Panc1 (cell line): ENCODE measurements around the gene MLH3. TPM values are rescaled to one million over a fixed set of nuclear protein-coding genes. Genes with fewer than 3 reads are reported as not detected.

Experiments used
- ATAC-seq: fragments of 200-7000 bp; cut with Tn5 transposase; 2 replicates; pipeline ENCODE4 v1.9.1; 2020; ENCODE audit warnings: mild to moderate bottlenecking, moderate library complexity
- BruUV-seq: library from RNA; stranded (reverse); fragments of 400-500 nt; replicated peaks from 2 replicates; lab custom pipeline; 2021; lab: Mats Ljungman, UMichigan
- CTCF ChIA-PET: fragments of 300-600 bp; sonication (Branson Sonifier 250); formaldehyde crosslinking; loops from one replicate; lab custom pipeline; 2022; ENCODE audit warnings: antibody characterized with exemption; lab: Charles Lee
- POLR2A ChIA-PET: fragments of 300-600 bp; sonication (Branson Sonifier 250); formaldehyde crosslinking; loops from one replicate; lab custom pipeline; 2022; ENCODE audit warnings: antibody characterized with exemption; lab: Charles Lee
- DNase-seq: peaks from one replicate; pipeline ENCODE4 v3.0.0-alpha.2; 2010; ENCODE audit warnings: low read depth, low spot score
- H3K27ac ChIP-seq: 2 replicates; pipeline ENCODE4 v1.5.1; 2011; ENCODE audit warnings: mild to moderate bottlenecking, low read length, inconsistent platforms
- H3K27me3 ChIP-seq: fragments of 200-500 bp; sonication (Bioruptor generic); 2 replicates; pipeline ENCODE4 v1.6.0; 2014; ENCODE audit warnings: low read length, inconsistent platforms; ENCODE audit not compliant: control insufficient read depth, insufficient read depth
- H3K36me3 ChIP-seq: fragments of 200-500 bp; sonication (Bioruptor generic); 2 replicates; pipeline ENCODE4 v1.5.1; 2014; ENCODE audit warnings: inconsistent platforms, mild to moderate bottlenecking, low read length, moderate library complexity; ENCODE audit not compliant: control insufficient read depth, insufficient read depth
- H3K4me1 ChIP-seq: 2 replicates; pipeline ENCODE4 v1.5.1; 2011; ENCODE audit warnings: inconsistent platforms, mild to moderate bottlenecking, low read length, moderate library complexity; ENCODE audit not compliant: control insufficient read depth, insufficient read depth
- H3K4me3 ChIP-seq, 2 experiments: 2 replicates each; pipeline ENCODE4 v1.5.1; 2011 to 2012; ENCODE audit warnings: low read depth in 2 of 2, low read length in 2 of 2, mild to moderate bottlenecking in 2 of 2, inconsistent platforms in 1 of 2, moderate library complexity in 1 of 2
- H3K9me3 ChIP-seq: fragments of 200-500 bp; sonication (Bioruptor generic); 2 replicates; pipeline ENCODE4 v1.5.1; 2014; ENCODE audit warnings: low read depth, mild to moderate bottlenecking, inconsistent platforms, low read length, moderate library complexity; ENCODE audit not compliant: control insufficient read depth, insufficient read depth
- CTCF ChIP-seq: fragments of 450-650 bp; IDR thresholded peaks from 2 replicates; pipeline ENCODE4 v1.5.1; 2017; ENCODE audit warnings: mild to moderate bottlenecking
- POLR2AphosphoS5 ChIP-seq: IDR thresholded peaks from 2 replicates; pipeline ENCODE4 v1.6.1; 2012; ENCODE audit warnings: mild to moderate bottlenecking, low read depth, low read length, moderate library complexity
- REST ChIP-seq, 2 experiments: IDR thresholded peaks; 2 replicates each; pipeline ENCODE4 v1.6.1; 2011 to 2012; ENCODE audit warnings: low read depth in 2 of 2, control low read depth in 1 of 2, low read length in 1 of 2, mild to moderate bottlenecking in 1 of 2, moderate library complexity in 1 of 2; ENCODE audit not compliant: insufficient read depth in 1 of 2
- SIN3A ChIP-seq: IDR thresholded peaks from 2 replicates; pipeline ENCODE4 v1.6.1; 2012; ENCODE audit warnings: low read depth, mild to moderate bottlenecking, low read length, moderate library complexity, borderline replicate concordance; ENCODE audit not compliant: insufficient read depth
- TCF7L2 ChIP-seq: IDR thresholded peaks from 2 replicates; pipeline ENCODE4 v1.6.1; 2011; ENCODE audit warnings: mild to moderate bottlenecking, low read depth, low read length, inconsistent platforms
- in situ Hi-C: cut with HindIII; loops from 2 replicates; pipeline ENCODE4 v1.10.0; 2016; ENCODE audit warnings: low sequenced_read_pairs, low pct_unique_long_range_greater_than_20kb
- intact Hi-C: fragments of 100-400 bp; cut with micrococcal nuclease; formaldehyde crosslinking; loops from one replicate; pipeline ENCODE4 v1.10.0; 2022; ENCODE audit not compliant: unreplicated experiment
- total RNA-seq: library from RNA; stranded (reverse); gene quantifications from one replicate; pipeline ENCODE4 v1.2.1, GENCODE V29; 2021; ENCODE audit not compliant: unreplicated experiment

The MLH3 gene
- total RNA-seq, 1 experiment from 2014 or later: 17.0 TPM

- CTCF ChIA-PET: no interaction called here
- Histone ChIP-seq H3K4me1 (peaks cover 10% of the 10 kb centered on the region), H3K27me3 (no peaks in the 10 kb centered on the region), H3K36me3 (no peaks in the 10 kb centered on the region), H3K4me3 (no peak overlapping the region), H3K27ac (no peak overlapping the region), H3K9me3 (no peaks in the 10 kb centered on the region)
- intact Hi-C loops: no loop called here
- POLR2A ChIA-PET: interaction anchor here (1.2 kb wide), 1 partner anchor 121 kb away, joined by 3 read pairs; no protein-coding TSS in a partner anchor
- no peak for DNase-seq
- TF ChIP-seq POLR2AphosphoS5 (no peak), CTCF (no peak), SIN3A (no peak), REST (IDR thresholded peaks at IDR 0.05; ENCODE audit: insufficient read depth in 1 of 2, low read depth in 2 of 2, low read length in 1 of 2) (no peak), TCF7L2 (no peak)
- no TSS peak for BruUV-seq
- peak; percentile 76 for ATAC-seq
- in situ Hi-C loops: no loop called here
These were observed 70.4 kb downstream of the MLH3 start for GRCh38 chr14:74980731-74981461.

- H3K9me3 ChIP-seq: no peaks in the 10 kb centered on the region
- H3K27ac ChIP-seq: no peak overlapping the region
- intact Hi-C loops (no loop called here), in situ Hi-C loops (no loop called here)
- CTCF ChIA-PET: no interaction called here
- BruUV-seq: no TSS peak
- ATAC-seq (no peak), DNase-seq (no peak)
- peaks cover 10% of the 10 kb centered on the region for H3K4me1 ChIP-seq
- POLR2A ChIA-PET: interaction anchor here (1.2 kb wide), 1 partner anchor 121 kb away, joined by 3 read pairs; no protein-coding TSS in a partner anchor
- no peaks in the 10 kb centered on the region for H3K27me3 ChIP-seq
- TF ChIP-seq SIN3A (no peak), CTCF (no peak), REST (IDR thresholded peaks at IDR 0.05; ENCODE audit: insufficient read depth in 1 of 2, low read depth in 2 of 2, low read length in 1 of 2) (no peak), POLR2AphosphoS5 (no peak), TCF7L2 (no peak)
- no peaks in the 10 kb centered on the region for H3K36me3 ChIP-seq
- H3K4me3 ChIP-seq: no peak overlapping the region
These were observed 70.9 kb downstream of the MLH3 start for GRCh38 chr14:74980398-74980730.
